Measurements from ENCODE around the gene OOSP3.

- TF ChIP-seq, protein P1, sequence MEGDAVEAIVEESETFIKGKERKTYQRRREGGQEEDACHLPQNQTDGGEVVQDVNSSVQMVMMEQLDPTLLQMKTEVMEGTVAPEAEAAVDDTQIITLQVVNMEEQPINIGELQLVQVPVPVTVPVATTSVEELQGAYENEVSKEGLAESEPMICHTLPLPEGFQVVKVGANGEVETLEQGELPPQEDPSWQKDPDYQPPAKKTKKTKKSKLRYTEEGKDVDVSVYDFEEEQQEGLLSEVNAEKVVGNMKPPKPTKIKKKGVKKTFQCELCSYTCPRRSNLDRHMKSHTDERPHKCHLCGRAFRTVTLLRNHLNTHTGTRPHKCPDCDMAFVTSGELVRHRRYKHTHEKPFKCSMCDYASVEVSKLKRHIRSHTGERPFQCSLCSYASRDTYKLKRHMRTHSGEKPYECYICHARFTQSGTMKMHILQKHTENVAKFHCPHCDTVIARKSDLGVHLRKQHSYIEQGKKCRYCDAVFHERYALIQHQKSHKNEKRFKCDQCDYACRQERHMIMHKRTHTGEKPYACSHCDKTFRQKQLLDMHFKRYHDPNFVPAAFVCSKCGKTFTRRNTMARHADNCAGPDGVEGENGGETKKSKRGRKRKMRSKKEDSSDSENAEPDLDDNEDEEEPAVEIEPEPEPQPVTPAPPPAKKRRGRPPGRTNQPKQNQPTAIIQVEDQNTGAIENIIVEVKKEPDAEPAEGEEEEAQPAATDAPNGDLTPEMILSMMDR (optimal IDR thresholded peaks at IDR 0.05 in 1 of 3, IDR thresholded peaks at IDR 0.05 in 1 of 3, conservative IDR thresholded peaks at IDR 0.05 in 1 of 3; ENCODE audit: extremely low read depth in 1 of 3, insufficient read depth in 2 of 3, low read length in 3 of 3), result no peak
- TF ChIP-seq EZH2 (IDR thresholded peaks at IDR 0.05; ENCODE audit: low read length), result no peak
Observed at GRCh38 chr11:59878575-59878974, at the start of gene OOSP3.
